Erythroblast (primary cell): ENCODE results near the gene NR2F1-AS1.

ENCODE experiments used
- GATA1 ChIP-seq: IDR thresholded peaks from 2 replicates; pipeline ENCODE4 v1.6.1; 2011; ENCODE audit warnings: low read depth, mild to moderate bottlenecking, control low read depth, low read length, moderate library complexity
- POLR2A ChIP-seq: IDR thresholded peaks from 2 replicates; pipeline ENCODE4 v1.6.1; 2011; ENCODE audit warnings: mild to moderate bottlenecking, low read length

GRCh38 chr5:93395971-93396379, 185.0 kb downstream of the NR2F1-AS1 start:
- TF ChIP-seq POLR2A (no peak), GATA1 (no peak)
